ENCODE data around the gene SEZ6L.

DNA sequence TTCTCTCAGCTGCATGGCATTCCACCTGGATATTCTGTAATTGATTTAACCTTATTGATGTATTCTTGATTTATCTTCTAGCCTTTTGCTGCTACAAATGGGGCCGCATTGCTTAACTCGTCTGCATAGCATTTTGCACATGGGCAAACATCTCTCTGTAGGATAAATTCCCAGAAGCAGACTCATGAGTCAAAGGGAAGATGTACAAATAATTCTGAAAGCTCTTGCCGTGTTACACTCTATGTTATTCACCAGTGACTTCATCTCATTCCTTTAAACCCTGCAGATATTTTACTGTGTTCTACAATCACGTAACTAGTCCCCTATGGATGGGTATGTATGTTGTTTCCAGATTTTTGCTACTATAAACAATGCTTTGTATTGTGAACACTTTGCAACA is 112.7 kb downstream of the SEZ6L start:
- TF ChIP-seq POLR2A (IDR thresholded peaks at IDR 0.05) (no peak), EP300 (IDR thresholded peaks at IDR 0.05) (no peak)
- TF ChIP-seq, protein P1, sequence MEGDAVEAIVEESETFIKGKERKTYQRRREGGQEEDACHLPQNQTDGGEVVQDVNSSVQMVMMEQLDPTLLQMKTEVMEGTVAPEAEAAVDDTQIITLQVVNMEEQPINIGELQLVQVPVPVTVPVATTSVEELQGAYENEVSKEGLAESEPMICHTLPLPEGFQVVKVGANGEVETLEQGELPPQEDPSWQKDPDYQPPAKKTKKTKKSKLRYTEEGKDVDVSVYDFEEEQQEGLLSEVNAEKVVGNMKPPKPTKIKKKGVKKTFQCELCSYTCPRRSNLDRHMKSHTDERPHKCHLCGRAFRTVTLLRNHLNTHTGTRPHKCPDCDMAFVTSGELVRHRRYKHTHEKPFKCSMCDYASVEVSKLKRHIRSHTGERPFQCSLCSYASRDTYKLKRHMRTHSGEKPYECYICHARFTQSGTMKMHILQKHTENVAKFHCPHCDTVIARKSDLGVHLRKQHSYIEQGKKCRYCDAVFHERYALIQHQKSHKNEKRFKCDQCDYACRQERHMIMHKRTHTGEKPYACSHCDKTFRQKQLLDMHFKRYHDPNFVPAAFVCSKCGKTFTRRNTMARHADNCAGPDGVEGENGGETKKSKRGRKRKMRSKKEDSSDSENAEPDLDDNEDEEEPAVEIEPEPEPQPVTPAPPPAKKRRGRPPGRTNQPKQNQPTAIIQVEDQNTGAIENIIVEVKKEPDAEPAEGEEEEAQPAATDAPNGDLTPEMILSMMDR (IDR thresholded peaks at IDR 0.05), result no peak
